ENCODE measurements around the gene FOXI3.
"Not testable (repeated sequence)": the region's sequence is repeated elsewhere in the genome, so short reads cannot be mapped to it uniquely, and the experiment has no call there.

The FOXI3 gene

GRCh38 chr2:88437010-88437409 lies 15.5 kb downstream of the FOXI3 start:
- DNase-seq = no peak

- no peak for DNase-seq
Measured at GRCh38 chr2:88429929-88430328, 22.6 kb downstream of the FOXI3 start.

GRCh38 chr2:88423733-88424132 lies 28.8 kb downstream of the FOXI3 start:
- DNase-seq = no peak

DNA sequence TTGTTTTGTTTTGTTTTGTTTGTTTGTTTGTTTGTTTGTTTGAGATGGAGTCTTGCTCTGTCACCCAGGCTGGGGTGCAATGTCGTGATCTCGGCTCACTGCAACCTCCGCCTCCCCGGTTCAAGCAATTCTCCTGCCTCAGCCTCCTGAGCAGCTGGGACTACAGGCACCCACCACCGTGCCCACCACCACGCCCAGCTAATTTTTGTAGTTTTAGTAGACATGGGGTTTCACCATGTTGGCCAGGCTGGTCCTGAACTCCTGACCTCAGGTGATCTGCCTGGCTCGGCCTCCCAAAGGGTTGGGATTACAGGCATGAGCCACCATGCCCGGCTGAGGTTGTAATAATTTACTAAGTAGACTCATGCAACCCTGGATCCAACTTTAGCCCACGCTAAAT lies 33.4 kb downstream of the FOXI3 start:
- DNase-seq = not testable (repeated sequence)

DNA sequence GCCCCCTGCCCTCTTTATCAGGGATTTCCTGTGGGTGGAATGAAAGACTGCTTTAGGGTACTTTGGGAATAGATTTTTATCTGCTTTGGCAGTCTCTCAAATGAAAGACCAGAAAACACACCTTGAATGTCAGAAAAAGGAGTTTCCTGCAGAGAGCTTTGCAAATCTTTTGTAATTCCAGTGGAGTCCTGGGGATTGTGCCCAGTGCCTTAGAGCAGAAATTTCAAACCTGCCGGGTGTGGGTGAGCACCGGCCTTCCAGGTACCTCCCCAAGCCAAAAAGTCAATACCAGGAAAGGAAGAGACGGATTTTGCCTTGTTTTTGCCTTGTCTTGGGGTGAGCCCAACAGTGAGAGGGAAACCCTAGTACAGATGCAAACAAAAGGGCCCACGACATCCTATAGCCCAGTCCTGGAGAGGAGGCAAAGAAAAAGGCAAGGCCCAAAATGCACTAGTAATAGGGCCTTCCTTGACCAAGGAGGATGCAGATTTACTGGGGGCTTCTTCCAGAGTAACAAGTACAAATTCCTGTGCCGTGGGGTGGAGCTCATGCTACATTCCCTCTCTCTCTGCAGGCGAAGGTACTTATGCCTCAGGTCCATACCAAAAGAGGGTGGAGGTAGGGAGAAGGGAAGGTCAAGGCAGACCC lies 36.4 kb downstream of the FOXI3 start:
- DNase-seq = no peak

GRCh38 chr2:88408870-88409269 lies 43.6 kb downstream of the FOXI3 start:
- not testable (repeated sequence) for DNase-seq

- no peak for DNase-seq
Measured at GRCh38 chr2:88400037-88400767, 52.3 kb downstream of the FOXI3 start.

DNA sequence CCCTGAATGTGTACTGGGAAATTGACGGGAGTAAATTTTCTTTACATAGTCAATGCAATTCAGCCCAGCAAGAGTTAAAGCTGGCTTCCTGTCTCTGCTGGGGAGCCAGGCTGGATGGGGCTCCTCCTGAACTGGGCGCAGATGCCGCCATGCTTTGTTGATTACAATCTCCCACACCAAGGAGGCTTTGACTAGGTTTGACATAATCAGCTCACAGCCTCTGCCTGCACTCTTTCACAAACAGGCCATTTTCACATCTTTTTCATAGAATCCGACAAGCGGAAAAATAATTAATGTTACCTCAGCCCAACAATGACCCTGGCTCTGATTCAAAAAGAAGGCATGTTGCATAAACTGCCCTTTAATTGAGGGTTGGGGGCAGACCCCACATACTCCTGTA lies 54.3 kb downstream of the FOXI3 start:
- DNase-seq = no peak
